GM18907 (cell line): Measurements from ENCODE around the gene SLC25A25.

ENCODE experiments used
- ATAC-seq: cut with Tn5 transposase; IDR thresholded peaks from one replicate; pipeline ENCODE4 v1.9.1; 2021; ENCODE audit warnings: mild to moderate bottlenecking, moderate library complexity; ENCODE audit not compliant: unreplicated experiment

Gene SLC25A25

DNA sequence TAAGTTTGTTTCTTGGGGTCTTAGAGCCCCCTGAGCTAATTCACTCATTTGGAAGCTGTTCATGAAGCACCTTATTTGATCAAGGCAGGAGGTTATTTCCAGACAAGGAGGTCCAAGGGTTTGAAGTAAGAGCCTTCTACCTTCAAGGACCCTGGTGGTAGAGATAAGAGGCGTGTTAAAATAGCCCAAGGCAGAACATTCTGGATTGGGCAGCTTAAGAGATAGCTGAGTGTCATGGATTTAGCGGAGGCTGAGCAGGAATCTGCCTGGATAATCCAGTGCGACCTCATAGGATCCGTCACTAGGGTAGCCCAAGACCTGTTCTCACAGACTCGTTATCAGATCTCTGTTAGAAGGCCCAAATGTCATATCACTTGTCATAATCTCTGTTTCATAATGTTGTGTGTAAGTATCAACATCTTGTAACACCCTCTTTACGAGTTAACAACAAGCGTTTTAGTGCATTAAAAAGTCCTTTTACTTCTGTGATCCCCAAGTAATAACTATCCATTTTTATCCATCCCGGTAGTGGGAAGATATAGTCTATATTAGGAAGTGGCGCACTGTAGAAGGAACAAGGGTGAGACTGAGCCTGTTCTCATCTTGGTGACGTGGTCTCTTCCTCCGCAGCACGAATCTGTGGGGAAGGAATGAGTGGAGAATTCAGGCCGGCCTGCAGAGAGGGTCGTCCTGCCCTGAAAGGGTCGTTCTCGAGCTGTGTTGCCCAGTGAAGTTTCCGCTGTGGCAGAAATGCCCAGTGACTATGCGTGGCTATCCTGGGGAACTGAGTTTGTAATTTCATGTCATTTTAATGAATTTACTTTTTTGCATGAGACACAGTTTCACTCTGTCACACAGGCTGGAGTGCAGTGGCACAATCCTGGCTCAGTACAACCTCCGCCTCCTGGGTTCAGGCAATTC lies 28.8 kb downstream of the SLC25A25 start:
- no peak for ATAC-seq

DNA sequence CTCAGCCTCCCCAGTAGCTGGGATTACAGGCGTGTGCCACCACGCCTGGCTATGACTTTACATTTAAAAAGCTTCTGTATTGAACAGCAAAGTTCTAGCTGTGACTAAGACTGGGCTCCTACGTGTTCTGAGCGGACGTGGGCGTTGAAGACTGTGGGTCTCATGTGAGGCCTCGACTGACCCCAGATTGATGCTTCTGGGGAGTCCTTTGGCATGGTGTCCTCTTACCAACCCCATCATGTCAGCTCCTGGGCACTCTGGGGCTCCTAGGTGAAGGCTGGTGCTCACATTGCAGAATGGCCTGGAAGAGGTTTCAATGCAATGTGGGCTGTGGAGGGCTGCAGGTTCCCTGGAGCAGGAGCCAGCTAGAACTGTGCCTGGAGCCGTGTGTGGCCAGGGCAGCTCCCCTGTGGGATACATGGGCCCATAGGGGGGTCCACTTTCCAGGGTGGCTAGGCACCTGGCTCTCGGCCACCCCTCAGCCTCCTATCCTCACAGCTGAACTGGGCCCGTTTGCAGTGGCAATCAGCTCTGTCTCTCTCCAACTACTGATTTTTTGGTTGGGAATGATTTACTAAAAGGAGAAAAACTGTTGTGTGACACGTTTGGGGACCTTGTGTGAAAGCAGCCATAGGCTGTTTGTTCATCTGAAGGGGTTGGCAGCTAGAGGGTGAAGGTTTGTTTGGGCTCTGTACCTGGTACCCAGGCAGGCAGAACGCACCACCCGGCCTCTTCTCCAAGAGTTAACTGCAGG lies 29.7 kb downstream of the SLC25A25 start:
- no peak for ATAC-seq

- no peak for ATAC-seq
Measured at GRCh38 chr9:128098297-128099230, 30.5 kb downstream of the SLC25A25 start.

DNA sequence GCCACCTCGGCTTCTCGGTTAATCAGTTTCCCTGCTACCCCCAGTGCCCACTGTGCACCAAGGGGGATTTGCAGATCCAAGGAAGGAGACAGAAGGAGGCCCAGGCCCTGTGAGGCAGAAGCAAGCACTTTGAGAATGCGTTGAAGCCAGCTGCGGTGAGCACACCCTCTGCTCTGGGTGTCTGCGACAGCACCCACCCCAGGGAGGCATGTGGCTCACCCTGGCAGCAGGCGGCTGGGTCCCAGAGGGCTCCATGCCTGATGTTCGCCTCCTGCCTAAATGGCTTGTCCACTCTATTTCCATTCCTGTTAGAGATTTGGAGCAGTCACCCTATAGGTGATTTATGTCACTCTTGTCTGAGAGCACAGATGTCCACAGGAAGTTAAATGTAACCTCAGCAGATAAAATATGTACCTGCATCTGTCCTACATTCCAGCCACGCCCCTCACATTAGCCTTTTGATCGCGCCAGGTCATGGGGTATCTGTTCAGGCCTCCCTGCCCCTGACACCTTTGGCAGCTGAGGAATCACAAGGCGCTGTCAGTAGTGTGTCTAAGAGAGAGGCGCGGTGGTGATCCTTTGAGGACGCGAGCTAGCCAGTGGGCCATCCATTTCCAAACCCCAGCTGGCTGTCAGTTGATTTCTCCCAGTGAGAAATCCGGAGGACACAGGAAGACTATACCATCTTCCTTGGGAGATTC lies 31.3 kb downstream of the SLC25A25 start:
- ATAC-seq: no peak

GRCh38 chr9:128099932-128100491 lies 32.0 kb downstream of the SLC25A25 start:
- no peak for ATAC-seq

- ATAC-seq: no peak
Measured at GRCh38 chr9:128100581-128100980, 32.5 kb downstream of the SLC25A25 start.

DNA sequence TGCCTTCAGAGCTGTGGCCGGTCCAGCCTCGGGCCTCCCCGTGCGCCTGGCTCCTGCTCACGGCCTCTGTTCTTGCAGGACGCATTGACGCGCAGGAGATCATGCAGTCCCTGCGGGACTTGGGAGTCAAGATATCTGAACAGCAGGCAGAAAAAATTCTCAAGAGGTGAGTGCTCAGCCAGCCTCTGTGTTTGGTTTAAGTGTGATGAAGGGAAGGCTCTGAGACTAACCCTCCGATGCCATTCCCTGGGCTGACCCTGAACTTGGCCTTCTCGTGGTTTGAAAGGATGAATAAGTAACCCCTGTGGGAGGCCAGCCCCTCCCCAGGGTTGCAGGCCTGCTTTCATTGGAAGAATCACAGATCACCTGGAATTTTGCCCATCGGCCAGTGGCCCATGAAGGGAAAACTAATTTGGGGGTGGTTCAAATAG lies 33.2 kb downstream of the SLC25A25 start:
- ATAC-seq: no peak

- ATAC-seq: no peak
Measured at GRCh38 chr9:128101690-128102089, 33.7 kb downstream of the SLC25A25 start.

GRCh38 chr9:128102196-128102595 lies 34.2 kb downstream of the SLC25A25 start:
- no peak for ATAC-seq

DNA sequence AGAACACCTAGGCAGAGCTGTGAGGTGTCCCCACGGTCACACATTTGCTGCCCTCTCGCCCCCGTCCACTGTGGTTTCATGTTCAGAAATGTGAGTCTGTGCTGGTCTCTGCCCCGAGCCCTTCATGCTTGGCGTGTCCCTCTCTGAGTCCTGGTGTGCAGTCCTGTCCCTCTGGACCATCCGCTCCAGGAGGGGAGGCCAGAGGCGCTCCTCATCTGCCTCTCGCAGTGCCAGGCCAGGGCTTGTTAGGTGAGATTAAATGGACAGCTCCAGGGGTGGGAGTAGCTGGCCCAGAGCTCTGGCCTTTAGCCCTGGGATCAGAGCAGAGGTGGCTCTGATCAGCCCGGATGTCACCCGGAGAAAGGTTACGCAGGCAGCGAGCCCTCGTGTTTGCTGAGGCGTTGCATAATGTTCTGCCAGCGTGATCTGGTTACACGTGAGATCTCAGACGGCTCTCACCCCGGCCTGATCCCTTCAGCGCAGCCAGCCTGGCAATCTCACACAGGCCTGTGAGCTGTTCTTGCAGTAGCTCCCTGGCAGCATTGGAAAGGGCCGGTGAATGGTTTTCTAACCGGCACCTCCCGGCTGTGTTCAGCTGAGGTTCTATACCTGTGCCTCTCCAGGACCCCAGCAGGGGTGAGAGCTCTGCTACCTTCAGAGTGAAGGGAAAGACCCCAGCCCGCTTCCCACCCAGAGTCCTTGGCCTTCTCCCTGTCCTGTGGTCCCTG lies 35.0 kb downstream of the SLC25A25 start:
- ATAC-seq: no peak

DNA sequence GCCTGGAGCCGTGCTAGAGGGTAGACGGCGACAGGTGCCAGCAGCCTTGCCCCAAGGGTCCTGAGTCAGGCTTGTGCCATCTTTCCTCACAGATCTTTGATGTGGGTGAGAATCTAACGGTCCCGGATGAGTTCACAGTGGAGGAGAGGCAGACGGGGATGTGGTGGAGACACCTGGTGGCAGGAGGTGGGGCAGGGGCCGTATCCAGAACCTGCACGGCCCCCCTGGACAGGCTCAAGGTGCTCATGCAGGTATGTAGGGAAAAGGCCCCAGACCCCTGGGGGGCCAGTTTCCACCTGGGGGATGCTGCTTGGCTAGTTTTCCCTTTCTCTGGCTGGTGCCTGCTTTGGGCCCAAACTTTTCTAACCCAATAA lies 35.5 kb downstream of the SLC25A25 start:
- ATAC-seq: no peak

- ATAC-seq: no peak
Measured at GRCh38 chr9:128104171-128104618, 36.2 kb downstream of the SLC25A25 start.

- ATAC-seq: no peak
Measured at GRCh38 chr9:128105538-128106175, 37.6 kb downstream of the SLC25A25 start.

- ATAC-seq: no peak
Measured at GRCh38 chr9:128106181-128106939, 38.3 kb downstream of the SLC25A25 start.

DNA sequence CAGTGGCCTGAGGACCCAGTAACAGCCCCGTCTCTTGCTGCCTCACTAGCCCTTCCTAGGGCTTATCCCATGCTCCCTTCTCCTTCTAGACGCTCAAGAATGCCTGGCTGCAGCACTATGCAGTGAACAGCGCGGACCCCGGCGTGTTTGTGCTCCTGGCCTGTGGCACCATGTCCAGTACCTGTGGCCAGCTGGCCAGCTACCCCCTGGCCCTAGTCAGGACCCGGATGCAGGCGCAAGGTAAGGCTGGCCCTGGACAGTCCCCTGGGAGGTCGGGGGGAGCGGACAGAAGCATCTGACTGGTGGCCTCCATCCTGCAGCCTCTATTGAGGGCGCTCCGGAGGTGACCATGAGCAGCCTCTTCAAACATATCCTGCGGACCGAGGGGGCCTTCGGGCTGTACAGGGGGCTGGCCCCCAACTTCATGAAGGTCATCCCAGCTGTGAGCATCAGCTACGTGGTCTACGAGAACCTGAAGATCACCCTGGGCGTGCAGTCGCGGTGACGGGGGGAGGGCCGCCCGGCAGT lies 39.0 kb downstream of the SLC25A25 start:
- no peak for ATAC-seq

DNA sequence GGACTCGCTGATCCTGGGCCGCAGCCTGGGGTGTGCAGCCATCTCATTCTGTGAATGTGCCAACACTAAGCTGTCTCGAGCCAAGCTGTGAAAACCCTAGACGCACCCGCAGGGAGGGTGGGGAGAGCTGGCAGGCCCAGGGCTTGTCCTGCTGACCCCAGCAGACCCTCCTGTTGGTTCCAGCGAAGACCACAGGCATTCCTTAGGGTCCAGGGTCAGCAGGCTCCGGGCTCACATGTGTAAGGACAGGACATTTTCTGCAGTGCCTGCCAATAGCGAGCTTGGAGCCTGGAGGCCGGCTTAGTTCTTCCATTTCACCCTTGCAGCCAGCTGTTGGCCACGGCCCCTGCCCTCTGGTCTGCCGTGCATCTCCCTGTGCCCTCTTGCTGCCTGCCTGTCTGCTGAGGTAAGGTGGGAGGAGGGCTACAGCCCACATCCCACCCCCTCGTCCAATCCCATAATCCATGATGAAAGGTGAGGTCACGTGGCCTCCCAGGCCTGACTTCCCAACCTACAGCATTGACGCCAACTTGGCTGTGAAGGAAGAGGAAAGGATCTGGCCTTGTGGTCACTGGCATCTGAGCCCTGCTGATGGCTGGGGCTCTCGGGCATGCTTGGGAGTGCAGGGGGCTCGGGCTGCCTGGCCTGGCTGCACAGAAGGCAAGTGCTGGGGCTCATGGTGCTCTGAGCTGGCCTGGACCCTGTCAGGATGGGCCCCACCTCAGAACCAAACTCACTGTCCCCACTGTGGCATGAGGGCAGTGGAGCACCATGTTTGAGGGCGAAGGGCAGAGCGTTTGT lies 39.6 kb downstream of the SLC25A25 start:
- no peak for ATAC-seq
